Measurements from ENCODE around the gene RSPRY1. TPM values are rescaled to one million over a fixed set of nuclear protein-coding genes. Genes with fewer than 3 reads are reported as not detected.

RSPRY1 gene
- total and polyA plus RNA-seq, 4 donors: 41.2 to 67.7 (median 49.0) TPM

DNA sequence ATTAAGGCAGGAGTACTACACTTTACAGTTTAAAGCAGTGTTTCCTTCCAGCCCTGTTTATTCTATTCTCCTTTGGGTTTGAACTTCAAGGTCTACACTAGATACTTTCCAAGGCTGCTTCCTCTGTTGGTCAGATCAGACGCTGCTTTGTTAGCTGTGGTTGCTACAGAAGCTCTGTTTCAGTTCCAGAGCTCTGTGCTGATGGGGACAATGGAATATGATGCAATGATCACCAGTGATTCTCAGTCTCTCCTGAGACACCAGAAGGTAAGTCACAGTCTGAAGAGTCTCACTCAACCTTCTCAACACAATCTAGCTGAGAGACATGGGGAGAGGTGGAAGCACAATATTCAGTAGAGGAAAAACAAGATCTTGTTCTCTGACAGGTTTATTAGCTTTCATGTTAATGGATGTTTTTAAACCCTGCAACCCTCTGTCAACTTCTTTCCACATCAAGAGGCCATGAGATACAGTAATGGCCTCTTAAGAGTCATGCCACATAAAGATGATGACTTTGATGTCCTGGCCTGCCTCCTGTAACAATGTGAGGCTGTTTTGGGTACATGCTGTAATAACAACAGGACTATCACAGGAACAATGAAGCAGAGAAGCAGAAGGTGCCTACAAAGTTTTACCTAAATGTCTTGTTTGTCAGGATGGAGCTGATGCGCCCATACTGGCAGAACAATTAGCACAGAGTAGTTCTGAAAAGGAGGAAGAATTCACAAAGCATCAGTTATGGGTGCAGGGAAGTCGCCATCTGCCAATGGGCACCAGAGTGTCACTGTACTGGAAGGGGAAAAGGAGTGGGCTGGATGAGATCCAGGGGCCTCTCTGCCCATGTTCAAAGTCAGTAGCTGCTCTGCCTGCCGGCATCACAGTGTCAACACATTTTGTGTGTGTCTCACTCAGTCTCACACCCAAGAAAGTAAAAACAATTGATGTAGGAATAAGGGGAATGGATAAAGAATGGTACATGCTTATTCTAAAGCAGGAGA, 33.7 kb upstream of the RSPRY1 start:
- no peaks in the 10 kb centered on the region for H3K27me3 ChIP-seq (ENCODE audit: control insufficient read depth, insufficient read depth, low read length)
- no peak overlapping the region for H3K4me3 ChIP-seq (ENCODE audit: low read depth, low read length)
- H3K4me1 ChIP-seq (ENCODE audit: control insufficient read depth, insufficient read depth, low read length): peaks cover 29% of the 10 kb centered on the region
- H3K9me3 ChIP-seq (ENCODE audit: control insufficient read depth, insufficient read depth, low read length): no peaks in the 10 kb centered on the region
- H3K27ac ChIP-seq (ENCODE audit: low read depth, low read length): no peak overlapping the region
- peaks cover 42% of the 10 kb centered on the region for H3K36me3 ChIP-seq (ENCODE audit: control insufficient read depth, insufficient read depth, low read length)
- DNase-seq (ENCODE audit: low read depth in 4 of 6, low spot score in 6 of 6): no peak
- WGBS (ENCODE audit: insufficient coverage): 59% methylated on average over 3 of the region's 4 CpGs

GRCh38 chr16:57153841-57154240, 32.3 kb upstream of the RSPRY1 start:
- no peak overlapping the region for H3K27ac ChIP-seq (ENCODE audit: low read depth, low read length)
- H3K36me3 ChIP-seq (ENCODE audit: control insufficient read depth, insufficient read depth, low read length): peaks cover 41% of the 10 kb centered on the region
- 94% methylated on average over 5 of the region's 6 CpGs for WGBS (ENCODE audit: insufficient coverage)
- no peak for DNase-seq (ENCODE audit: low read depth in 4 of 6, low spot score in 6 of 6)
- H3K4me1 ChIP-seq (ENCODE audit: control insufficient read depth, insufficient read depth, low read length): peaks cover 14% of the 10 kb centered on the region
- no peak overlapping the region for H3K4me3 ChIP-seq (ENCODE audit: low read depth, low read length)
- H3K9me3 ChIP-seq (ENCODE audit: control insufficient read depth, insufficient read depth, low read length): no peaks in the 10 kb centered on the region
- H3K27me3 ChIP-seq (ENCODE audit: control insufficient read depth, insufficient read depth, low read length): no peaks in the 10 kb centered on the region

- Histone ChIP-seq H3K4me1 (ENCODE audit: control insufficient read depth, insufficient read depth, low read length) (peaks cover 2% of the 10 kb centered on the region), H3K27me3 (ENCODE audit: control insufficient read depth, insufficient read depth, low read length) (no peaks in the 10 kb centered on the region), H3K27ac (ENCODE audit: low read depth, low read length) (no peak overlapping the region), H3K9me3 (ENCODE audit: control insufficient read depth, insufficient read depth, low read length) (no peaks in the 10 kb centered on the region), H3K36me3 (ENCODE audit: control insufficient read depth, insufficient read depth, low read length) (peaks cover 37% of the 10 kb centered on the region), H3K4me3 (ENCODE audit: low read depth, low read length) (no peak overlapping the region)
- 94% methylated on average over 5 of the region's 6 CpGs for WGBS (ENCODE audit: insufficient coverage)
- no peak for DNase-seq (ENCODE audit: low read depth in 4 of 6, low spot score in 6 of 6)
Observed at GRCh38 chr16:57155702-57156350, 30.3 kb upstream of the RSPRY1 start.

DNA sequence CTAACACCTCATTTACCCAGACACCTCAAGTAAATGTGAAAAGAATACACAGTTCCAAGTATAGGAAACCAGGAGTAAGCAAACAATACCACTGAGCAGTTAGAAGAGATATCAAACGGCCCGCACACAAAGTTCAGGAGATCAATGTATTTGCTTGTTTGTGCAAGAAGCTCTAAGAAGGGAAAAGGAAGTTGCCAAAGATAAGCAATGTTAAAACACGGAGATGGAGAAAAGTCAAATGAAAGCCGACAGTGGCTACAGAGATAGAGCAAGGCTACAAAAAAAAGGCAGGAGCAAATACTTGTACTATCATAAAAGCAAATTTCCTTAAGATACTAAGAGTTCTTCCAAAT, 29.8 kb upstream of the RSPRY1 start:
- no peaks in the 10 kb centered on the region for H3K9me3 ChIP-seq (ENCODE audit: control insufficient read depth, insufficient read depth, low read length)
- no peaks in the 10 kb centered on the region for H3K4me1 ChIP-seq (ENCODE audit: control insufficient read depth, insufficient read depth, low read length)
- no peak overlapping the region for H3K27ac ChIP-seq (ENCODE audit: low read depth, low read length)
- peaks cover 37% of the 10 kb centered on the region for H3K36me3 ChIP-seq (ENCODE audit: control insufficient read depth, insufficient read depth, low read length)
- H3K27me3 ChIP-seq (ENCODE audit: control insufficient read depth, insufficient read depth, low read length): no peaks in the 10 kb centered on the region
- no peak overlapping the region for H3K4me3 ChIP-seq (ENCODE audit: low read depth, low read length)
- no peak for DNase-seq (ENCODE audit: low read depth in 4 of 6, low spot score in 6 of 6)
- WGBS (ENCODE audit: insufficient coverage): 88% methylated on average over 2 of the region's 4 CpGs

DNA sequence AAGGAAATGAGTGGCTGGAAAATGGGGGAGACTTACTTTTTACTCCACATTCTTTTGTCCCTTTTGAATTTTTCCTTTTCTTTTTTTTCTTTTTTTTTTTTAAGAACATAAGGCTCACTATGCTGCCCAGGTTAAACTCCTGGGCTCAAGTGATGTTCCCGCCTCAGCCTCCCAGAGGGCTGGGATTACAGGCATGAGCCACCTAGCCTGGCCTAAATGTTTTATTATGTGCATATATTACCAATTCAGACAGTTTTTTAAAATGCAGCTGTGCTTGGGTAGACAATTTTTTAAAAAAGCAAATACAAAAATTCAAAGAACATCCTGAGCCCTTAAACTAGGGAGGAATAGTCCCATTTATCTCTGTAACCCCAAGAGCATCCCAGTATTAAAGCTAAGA, 28.6 kb upstream of the RSPRY1 start:
- no peak overlapping the region for H3K4me3 ChIP-seq (ENCODE audit: low read depth, low read length)
- peaks cover 48% of the 10 kb centered on the region for H3K36me3 ChIP-seq (ENCODE audit: control insufficient read depth, insufficient read depth, low read length)
- no CpG with 5 or more reads among the region's 1 CpG for WGBS (ENCODE audit: insufficient coverage)
- H3K9me3 ChIP-seq (ENCODE audit: control insufficient read depth, insufficient read depth, low read length): no peaks in the 10 kb centered on the region
- H3K27ac ChIP-seq (ENCODE audit: low read depth, low read length): no peak overlapping the region
- H3K27me3 ChIP-seq (ENCODE audit: control insufficient read depth, insufficient read depth, low read length): no peaks in the 10 kb centered on the region
- no peaks in the 10 kb centered on the region for H3K4me1 ChIP-seq (ENCODE audit: control insufficient read depth, insufficient read depth, low read length)
- no peak for DNase-seq (ENCODE audit: low read depth in 4 of 6, low spot score in 6 of 6)

GRCh38 chr16:57159447-57159846, 26.7 kb upstream of the RSPRY1 start:
- Histone ChIP-seq H3K9me3 (ENCODE audit: control insufficient read depth, insufficient read depth, low read length) (no peaks in the 10 kb centered on the region), H3K4me1 (ENCODE audit: control insufficient read depth, insufficient read depth, low read length) (no peaks in the 10 kb centered on the region), H3K36me3 (ENCODE audit: control insufficient read depth, insufficient read depth, low read length) (peaks cover 38% of the 10 kb centered on the region), H3K4me3 (ENCODE audit: low read depth, low read length) (no peak overlapping the region), H3K27ac (ENCODE audit: low read depth, low read length) (no peak overlapping the region), H3K27me3 (ENCODE audit: control insufficient read depth, insufficient read depth, low read length) (no peaks in the 10 kb centered on the region)
- WGBS (ENCODE audit: insufficient coverage): 89% methylated on average over 3 of the region's 4 CpGs
- no peak for DNase-seq (ENCODE audit: low read depth in 4 of 6, low spot score in 6 of 6)

GRCh38 chr16:57163842-57164241, 22.3 kb upstream of the RSPRY1 start:
- no peaks in the 10 kb centered on the region for H3K4me1 ChIP-seq (ENCODE audit: control insufficient read depth, insufficient read depth, low read length)
- H3K27me3 ChIP-seq (ENCODE audit: control insufficient read depth, insufficient read depth, low read length): no peaks in the 10 kb centered on the region
- H3K27ac ChIP-seq (ENCODE audit: low read depth, low read length): no peak overlapping the region
- WGBS (ENCODE audit: insufficient coverage): 29% methylated on average over 1 of the region's 1 CpG
- no peaks in the 10 kb centered on the region for H3K9me3 ChIP-seq (ENCODE audit: control insufficient read depth, insufficient read depth, low read length)
- H3K4me3 ChIP-seq (ENCODE audit: low read depth, low read length): no peak overlapping the region
- DNase-seq (ENCODE audit: low read depth in 4 of 6, low spot score in 6 of 6): no peak
- H3K36me3 ChIP-seq (ENCODE audit: control insufficient read depth, insufficient read depth, low read length): peaks cover 25% of the 10 kb centered on the region

DNA sequence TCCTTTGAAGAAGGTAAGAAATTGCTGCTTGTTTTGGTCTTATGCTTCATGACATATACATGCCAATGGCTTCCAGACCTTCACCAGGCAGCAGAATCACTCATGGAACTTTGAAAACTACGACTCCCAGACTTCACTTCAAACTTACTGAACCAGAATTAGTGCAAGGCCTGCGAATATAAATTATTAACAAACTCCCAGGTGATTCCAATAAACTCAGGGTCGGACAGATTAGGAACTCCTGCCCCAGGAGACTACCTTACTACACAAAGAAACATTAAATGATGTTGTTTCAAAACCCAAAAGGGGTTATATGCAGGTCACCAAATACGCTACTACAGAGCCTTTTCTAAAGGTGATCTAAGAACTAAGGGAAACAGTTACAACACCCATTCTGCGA, 20.6 kb upstream of the RSPRY1 start:
- 84% methylated on average over 2 of the region's 5 CpGs for WGBS (ENCODE audit: insufficient coverage)
- Histone ChIP-seq H3K4me3 (ENCODE audit: low read depth, low read length) (no peak overlapping the region), H3K27me3 (ENCODE audit: control insufficient read depth, insufficient read depth, low read length) (no peaks in the 10 kb centered on the region), H3K27ac (ENCODE audit: low read depth, low read length) (no peak overlapping the region), H3K36me3 (ENCODE audit: control insufficient read depth, insufficient read depth, low read length) (peaks cover 25% of the 10 kb centered on the region), H3K4me1 (ENCODE audit: control insufficient read depth, insufficient read depth, low read length) (no peaks in the 10 kb centered on the region), H3K9me3 (ENCODE audit: control insufficient read depth, insufficient read depth, low read length) (no peaks in the 10 kb centered on the region)
- DNase-seq (ENCODE audit: low read depth in 4 of 6, low spot score in 6 of 6): no peak

- Histone ChIP-seq H3K27ac (ENCODE audit: low read depth, low read length) (no peak overlapping the region), H3K4me1 (ENCODE audit: control insufficient read depth, insufficient read depth, low read length) (no peaks in the 10 kb centered on the region), H3K9me3 (ENCODE audit: control insufficient read depth, insufficient read depth, low read length) (no peaks in the 10 kb centered on the region), H3K36me3 (ENCODE audit: control insufficient read depth, insufficient read depth, low read length) (peaks cover 29% of the 10 kb centered on the region), H3K27me3 (ENCODE audit: control insufficient read depth, insufficient read depth, low read length) (no peaks in the 10 kb centered on the region), H3K4me3 (ENCODE audit: low read depth, low read length) (no peak overlapping the region)
- DNase-seq (ENCODE audit: low read depth in 4 of 6, low spot score in 6 of 6): peak in 1 of 6 donors; percentile 39
- 59% methylated on average over 2 of the region's 3 CpGs for WGBS (ENCODE audit: insufficient coverage)
Observed at GRCh38 chr16:57165938-57166337, 20.2 kb upstream of the RSPRY1 start.

DNA sequence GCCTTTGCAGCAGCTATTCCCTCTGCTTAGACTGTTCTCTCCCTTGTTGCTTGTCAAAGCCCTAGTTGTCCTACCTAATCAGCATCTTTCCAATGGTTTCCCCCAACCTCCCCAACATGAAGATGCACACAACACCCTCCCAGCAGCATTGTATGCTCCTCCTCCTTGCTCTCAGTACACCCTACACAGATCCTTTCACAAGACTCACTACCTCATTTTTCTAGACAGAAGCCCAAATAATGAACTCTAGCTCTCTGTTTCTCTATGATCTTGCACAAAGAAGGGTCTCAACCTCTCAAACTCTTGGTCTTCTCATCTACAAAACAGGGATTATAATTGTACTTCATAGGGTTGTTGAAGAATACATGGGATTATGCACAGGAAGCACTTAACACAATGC, 19.7 kb upstream of the RSPRY1 start:
- H3K27ac ChIP-seq (ENCODE audit: low read depth, low read length): peak overlapping the region; percentile 29

More for the DNA sequence above, 19.7 kb upstream of the RSPRY1 start:
- Histone ChIP-seq H3K4me1 (ENCODE audit: control insufficient read depth, insufficient read depth, low read length) (no peaks in the 10 kb centered on the region), H3K27me3 (ENCODE audit: control insufficient read depth, insufficient read depth, low read length) (no peaks in the 10 kb centered on the region), H3K9me3 (ENCODE audit: control insufficient read depth, insufficient read depth, low read length) (no peaks in the 10 kb centered on the region), H3K36me3 (ENCODE audit: control insufficient read depth, insufficient read depth, low read length) (peaks cover 30% of the 10 kb centered on the region), H3K4me3 (ENCODE audit: low read depth, low read length) (no peak overlapping the region)
- no peak for DNase-seq (ENCODE audit: low read depth in 4 of 6, low spot score in 6 of 6)

All from spinal cord (tissue), 10 donors.